ENCODE results near the gene SFXN1. TPM values are rescaled to one million over a fixed set of nuclear protein-coding genes. Genes with fewer than 3 reads are reported as not detected.

SFXN1 gene, protein sequence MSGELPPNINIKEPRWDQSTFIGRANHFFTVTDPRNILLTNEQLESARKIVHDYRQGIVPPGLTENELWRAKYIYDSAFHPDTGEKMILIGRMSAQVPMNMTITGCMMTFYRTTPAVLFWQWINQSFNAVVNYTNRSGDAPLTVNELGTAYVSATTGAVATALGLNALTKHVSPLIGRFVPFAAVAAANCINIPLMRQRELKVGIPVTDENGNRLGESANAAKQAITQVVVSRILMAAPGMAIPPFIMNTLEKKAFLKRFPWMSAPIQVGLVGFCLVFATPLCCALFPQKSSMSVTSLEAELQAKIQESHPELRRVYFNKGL
- 98.4 and 133 TPM in 2 replicates for total RNA-seq

DNA sequence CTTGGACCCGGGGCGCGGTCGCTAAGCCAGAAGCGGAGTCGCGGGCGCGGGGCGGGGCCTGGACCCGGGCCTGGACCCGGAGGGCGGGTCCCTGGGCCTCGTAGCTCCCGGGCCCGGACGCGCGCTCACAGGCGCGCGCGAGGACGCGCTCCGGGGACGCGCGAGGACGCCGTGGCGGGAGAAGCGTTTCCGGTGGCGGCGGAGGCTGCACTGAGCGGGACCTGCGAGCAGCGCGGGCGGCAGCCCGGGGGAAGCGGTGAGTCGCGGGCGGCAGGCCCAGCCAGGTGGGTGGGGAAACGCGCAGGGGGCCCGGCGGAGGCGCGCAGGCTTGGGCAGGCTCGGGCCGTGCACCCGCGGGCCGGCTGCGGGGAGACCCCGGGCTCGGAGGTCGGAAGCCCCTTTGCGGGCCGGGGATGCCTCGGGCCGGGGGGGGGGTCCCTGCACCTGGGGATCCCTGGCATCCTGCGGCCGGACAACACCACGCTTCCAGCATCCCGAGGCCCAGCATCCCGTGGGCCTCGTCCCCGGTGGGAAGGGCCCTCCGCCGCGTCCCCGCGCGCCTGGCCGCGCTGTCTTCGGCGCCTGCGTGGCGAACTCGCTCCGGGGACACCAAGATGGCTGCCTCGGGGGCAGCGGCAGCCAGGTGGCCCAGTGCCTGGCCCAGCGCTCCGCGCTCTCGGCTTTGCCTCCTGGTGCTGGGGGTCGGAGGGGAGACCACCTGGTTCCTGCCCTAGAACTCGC, at the start of gene SFXN1:
Gene SFXN1 (plus strand): TSS at position 177 of the 741 bp plus-strand sequence. CDS start 13,544 bp downstream, outside the sequence.

GRCh38 chr5:175444060-175444904, 34.1 kb upstream of the SFXN1 start, which contains the start of gene DRD1:
TSS of gene DRD1 (minus strand) at chr5:175444182. CDS start at chr5:175443099, 1,083 bp downstream.

Other genes with a start within 250 kb of the SFXN1 start
- gene DRD1, start 34.4 kb upstream of the SFXN1 start, total RNA-seq = not detected in 2 replicates
- gene HRH2, start 179.5 kb downstream of the SFXN1 start, total RNA-seq = 1.7 TPM in 1 of 2 replicates, not detected in the other